ENCODE data around the gene DHX57.

DNA sequence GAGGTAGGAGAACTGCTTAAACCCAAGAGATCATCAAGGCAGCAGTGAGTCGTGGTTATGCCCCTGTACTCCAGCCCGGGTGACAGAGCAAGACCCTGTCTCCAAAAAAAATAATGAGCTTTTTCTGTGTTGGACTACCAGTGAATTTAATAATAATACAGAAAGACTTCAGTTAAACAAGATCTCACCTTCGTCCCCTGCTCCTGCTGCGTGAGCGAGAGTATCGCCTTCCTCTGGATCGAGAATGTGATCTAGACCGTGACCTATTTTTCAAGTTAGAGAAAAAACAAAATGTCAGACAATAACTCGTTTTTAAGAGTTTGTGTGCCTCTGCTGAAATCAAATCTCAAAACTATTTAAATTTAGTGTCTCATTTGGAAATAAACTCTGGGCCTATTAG, 127.3 kb downstream of the DHX57 start:
- TF ChIP-seq SIN3A (IDR thresholded peaks at IDR 0.05; ENCODE audit: borderline replicate concordance, insufficient read depth, low read length) (no peak), POLR2AphosphoS5 (IDR thresholded peaks at IDR 0.05; ENCODE audit: low read depth, low read length) (no peak), TAF1 (IDR thresholded peaks at IDR 0.05; ENCODE audit: borderline replicate concordance, insufficient read depth, low read length) (no peak)
- TF ChIP-seq, protein P1, sequence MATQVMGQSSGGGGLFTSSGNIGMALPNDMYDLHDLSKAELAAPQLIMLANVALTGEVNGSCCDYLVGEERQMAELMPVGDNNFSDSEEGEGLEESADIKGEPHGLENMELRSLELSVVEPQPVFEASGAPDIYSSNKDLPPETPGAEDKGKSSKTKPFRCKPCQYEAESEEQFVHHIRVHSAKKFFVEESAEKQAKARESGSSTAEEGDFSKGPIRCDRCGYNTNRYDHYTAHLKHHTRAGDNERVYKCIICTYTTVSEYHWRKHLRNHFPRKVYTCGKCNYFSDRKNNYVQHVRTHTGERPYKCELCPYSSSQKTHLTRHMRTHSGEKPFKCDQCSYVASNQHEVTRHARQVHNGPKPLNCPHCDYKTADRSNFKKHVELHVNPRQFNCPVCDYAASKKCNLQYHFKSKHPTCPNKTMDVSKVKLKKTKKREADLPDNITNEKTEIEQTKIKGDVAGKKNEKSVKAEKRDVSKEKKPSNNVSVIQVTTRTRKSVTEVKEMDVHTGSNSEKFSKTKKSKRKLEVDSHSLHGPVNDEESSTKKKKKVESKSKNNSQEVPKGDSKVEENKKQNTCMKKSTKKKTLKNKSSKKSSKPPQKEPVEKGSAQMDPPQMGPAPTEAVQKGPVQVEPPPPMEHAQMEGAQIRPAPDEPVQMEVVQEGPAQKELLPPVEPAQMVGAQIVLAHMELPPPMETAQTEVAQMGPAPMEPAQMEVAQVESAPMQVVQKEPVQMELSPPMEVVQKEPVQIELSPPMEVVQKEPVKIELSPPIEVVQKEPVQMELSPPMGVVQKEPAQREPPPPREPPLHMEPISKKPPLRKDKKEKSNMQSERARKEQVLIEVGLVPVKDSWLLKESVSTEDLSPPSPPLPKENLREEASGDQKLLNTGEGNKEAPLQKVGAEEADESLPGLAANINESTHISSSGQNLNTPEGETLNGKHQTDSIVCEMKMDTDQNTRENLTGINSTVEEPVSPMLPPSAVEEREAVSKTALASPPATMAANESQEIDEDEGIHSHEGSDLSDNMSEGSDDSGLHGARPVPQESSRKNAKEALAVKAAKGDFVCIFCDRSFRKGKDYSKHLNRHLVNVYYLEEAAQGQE (IDR thresholded peaks at IDR 0.05; ENCODE audit: insufficient read depth in 1 of 2, low read depth in 2 of 2, low read length in 2 of 2) = no peak
